Measurements from ENCODE around the gene TM9SF1.

DNA sequence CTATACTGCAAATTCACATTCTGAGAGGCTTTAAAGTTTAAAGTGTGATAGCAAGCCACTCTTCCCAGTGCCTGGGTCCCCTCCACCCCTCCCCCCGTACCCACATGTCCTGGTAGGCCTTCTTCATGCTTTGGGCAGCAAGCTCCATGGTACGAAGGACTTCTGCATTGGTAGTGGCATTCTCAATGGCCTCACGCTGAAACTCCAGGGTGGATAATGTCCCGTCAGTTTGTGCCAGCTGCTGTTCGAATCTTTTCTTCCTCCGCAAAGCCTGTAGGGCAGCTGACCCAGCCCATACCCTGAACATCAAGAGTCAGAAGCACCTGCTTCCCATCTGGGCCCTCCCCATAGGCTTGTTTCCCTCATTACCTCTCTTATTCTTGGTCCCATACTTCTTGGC is 16.1 kb upstream of the TM9SF1 start:
- TF ChIP-seq, protein P1, sequence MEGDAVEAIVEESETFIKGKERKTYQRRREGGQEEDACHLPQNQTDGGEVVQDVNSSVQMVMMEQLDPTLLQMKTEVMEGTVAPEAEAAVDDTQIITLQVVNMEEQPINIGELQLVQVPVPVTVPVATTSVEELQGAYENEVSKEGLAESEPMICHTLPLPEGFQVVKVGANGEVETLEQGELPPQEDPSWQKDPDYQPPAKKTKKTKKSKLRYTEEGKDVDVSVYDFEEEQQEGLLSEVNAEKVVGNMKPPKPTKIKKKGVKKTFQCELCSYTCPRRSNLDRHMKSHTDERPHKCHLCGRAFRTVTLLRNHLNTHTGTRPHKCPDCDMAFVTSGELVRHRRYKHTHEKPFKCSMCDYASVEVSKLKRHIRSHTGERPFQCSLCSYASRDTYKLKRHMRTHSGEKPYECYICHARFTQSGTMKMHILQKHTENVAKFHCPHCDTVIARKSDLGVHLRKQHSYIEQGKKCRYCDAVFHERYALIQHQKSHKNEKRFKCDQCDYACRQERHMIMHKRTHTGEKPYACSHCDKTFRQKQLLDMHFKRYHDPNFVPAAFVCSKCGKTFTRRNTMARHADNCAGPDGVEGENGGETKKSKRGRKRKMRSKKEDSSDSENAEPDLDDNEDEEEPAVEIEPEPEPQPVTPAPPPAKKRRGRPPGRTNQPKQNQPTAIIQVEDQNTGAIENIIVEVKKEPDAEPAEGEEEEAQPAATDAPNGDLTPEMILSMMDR (IDR thresholded peaks at IDR 0.05) = no peak
- no peak for TF ChIP-seq ZFX (IDR thresholded peaks at IDR 0.05; ENCODE audit: borderline replicate concordance)

All from 22Rv1 (cell line).